Activated naive CD4-positive, alpha-beta T cell treated with anti-CD3 and anti-CD28 coated beads, Interleukin-2, amount 50 U/mL, for 24 hours (primary cell): Measurements from ENCODE around the gene AUTS2.

ENCODE experiments used
- H3K27ac Mint-ChIP-seq: one replicate; pipeline ENCODE4 v1.8.0; 2021; ENCODE audit warnings: mild to moderate bottlenecking, mixed read lengths
- H3K27me3 Mint-ChIP-seq: one replicate; pipeline ENCODE4 v1.8.0; 2021; ENCODE audit warnings: mixed read lengths
- H3K36me3 Mint-ChIP-seq: one replicate; pipeline ENCODE4 v1.8.0; 2021; ENCODE audit warnings: mixed read lengths
- H3K4me1 Mint-ChIP-seq: one replicate; pipeline ENCODE4 v1.8.0; 2021; ENCODE audit warnings: mixed read lengths
- H3K4me3 Mint-ChIP-seq: one replicate; pipeline ENCODE4 v1.8.0; 2021; ENCODE audit warnings: mild to moderate bottlenecking, mixed read lengths
- H3K9me3 Mint-ChIP-seq: one replicate; pipeline ENCODE4 v1.8.0; 2021; ENCODE audit warnings: mixed read lengths

The AUTS2 gene

GRCh38 chr7:70458745-70459144, 860.5 kb downstream of the AUTS2 start:
- Mint-ChIP-seq H3K36me3 (no peaks in the 10 kb centered on the region), H3K4me3 (no peak overlapping the region), H3K9me3 (no peaks in the 10 kb centered on the region), H3K4me1 (no peaks in the 10 kb centered on the region), H3K27ac (no peak overlapping the region), H3K27me3 (no peaks in the 10 kb centered on the region)

GRCh38 chr7:70459546-70459945, 861.3 kb downstream of the AUTS2 start:
- Mint-ChIP-seq H3K4me3 (no peak overlapping the region), H3K36me3 (no peaks in the 10 kb centered on the region), H3K27me3 (no peaks in the 10 kb centered on the region), H3K27ac (no peak overlapping the region), H3K9me3 (no peaks in the 10 kb centered on the region), H3K4me1 (no peaks in the 10 kb centered on the region)

GRCh38 chr7:70460071-70460470, 861.8 kb downstream of the AUTS2 start:
- H3K4me3 Mint-ChIP-seq, result no peak overlapping the region
- H3K27ac Mint-ChIP-seq, result no peak overlapping the region
- H3K4me1 Mint-ChIP-seq, result no peaks in the 10 kb centered on the region
- no peaks in the 10 kb centered on the region for H3K9me3 Mint-ChIP-seq
- H3K27me3 Mint-ChIP-seq, result no peaks in the 10 kb centered on the region
- no peaks in the 10 kb centered on the region for H3K36me3 Mint-ChIP-seq

DNA sequence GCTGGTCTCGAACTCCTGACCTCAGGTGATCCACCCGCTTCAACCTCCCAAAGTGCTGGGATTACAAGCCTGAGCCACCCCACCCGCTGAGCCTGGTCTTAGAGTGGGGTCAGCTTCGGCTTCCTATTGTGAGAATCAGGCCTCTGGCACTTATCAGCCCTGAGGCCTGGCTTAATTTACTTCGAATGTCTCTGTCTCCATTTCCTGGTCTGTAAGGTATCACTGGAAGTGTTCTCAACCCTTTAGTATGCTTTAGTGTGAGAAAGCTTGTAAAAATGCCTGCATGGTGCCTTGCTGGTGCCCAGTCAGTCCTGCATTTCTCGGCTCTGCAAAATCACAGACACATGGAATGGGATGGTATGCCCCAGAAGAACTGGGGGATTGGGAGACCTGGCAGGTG, 862.3 kb downstream of the AUTS2 start:
- Mint-ChIP-seq H3K36me3 (no peaks in the 10 kb centered on the region), H3K9me3 (no peaks in the 10 kb centered on the region), H3K27me3 (no peaks in the 10 kb centered on the region), H3K27ac (no peak overlapping the region), H3K4me1 (no peaks in the 10 kb centered on the region), H3K4me3 (no peak overlapping the region)

- no peaks in the 10 kb centered on the region for H3K27me3 Mint-ChIP-seq
- no peaks in the 10 kb centered on the region for H3K4me1 Mint-ChIP-seq
- no peaks in the 10 kb centered on the region for H3K36me3 Mint-ChIP-seq
- H3K4me3 Mint-ChIP-seq, result no peak overlapping the region
- peaks cover 4% of the 10 kb centered on the region for H3K9me3 Mint-ChIP-seq
- no peak overlapping the region for H3K27ac Mint-ChIP-seq
Measured at GRCh38 chr7:70463352-70463938, 865.2 kb downstream of the AUTS2 start.

- Mint-ChIP-seq H3K36me3 (no peaks in the 10 kb centered on the region), H3K9me3 (peaks cover 4% of the 10 kb centered on the region)
Measured at GRCh38 chr7:70466725-70467364, 868.6 kb downstream of the AUTS2 start.

GRCh38 chr7:70470746-70471145, 872.5 kb downstream of the AUTS2 start:
- no peaks in the 10 kb centered on the region for H3K27me3 Mint-ChIP-seq
- H3K4me1 Mint-ChIP-seq, result no peaks in the 10 kb centered on the region
- no peak overlapping the region for H3K27ac Mint-ChIP-seq
- H3K4me3 Mint-ChIP-seq, result no peak overlapping the region
- H3K36me3 Mint-ChIP-seq, result no peaks in the 10 kb centered on the region
- H3K9me3 Mint-ChIP-seq, result peaks cover 4% of the 10 kb centered on the region

More at GRCh38 chr7:70466725-70467364, 868.6 kb downstream of the AUTS2 start:
- no peaks in the 10 kb centered on the region for H3K27me3 Mint-ChIP-seq
- H3K4me1 Mint-ChIP-seq, result no peaks in the 10 kb centered on the region
- no peak overlapping the region for H3K27ac Mint-ChIP-seq
- H3K4me3 Mint-ChIP-seq, result no peak overlapping the region

DNA sequence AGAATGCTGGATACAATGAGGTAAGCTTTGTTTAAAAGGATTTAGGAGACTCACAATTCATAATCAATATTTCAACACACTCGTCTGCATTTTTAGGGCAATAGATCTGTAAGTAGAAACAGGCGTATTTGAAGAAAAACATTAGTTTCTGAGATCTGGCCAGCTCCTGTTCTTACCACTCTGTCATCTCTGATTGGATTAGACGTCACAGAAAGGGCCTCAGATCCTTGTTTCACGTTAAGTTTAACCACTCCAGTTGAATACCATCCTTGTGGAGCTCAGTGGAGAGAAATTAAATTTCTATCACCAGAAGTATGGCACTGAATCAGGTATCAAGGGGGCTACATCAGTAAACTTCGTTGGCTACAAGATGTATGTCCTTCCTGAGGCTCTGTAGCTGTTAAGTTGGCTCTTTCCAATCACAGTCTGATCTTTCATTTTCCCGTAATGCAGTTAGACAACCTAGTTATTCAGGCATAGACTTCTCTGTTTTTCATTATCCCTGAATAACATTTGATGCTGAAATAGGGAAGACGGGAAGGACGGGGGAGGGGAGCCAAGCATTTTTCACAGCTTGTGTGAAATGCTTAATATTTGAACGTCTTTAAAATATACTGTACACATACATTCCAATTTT, 874.4 kb downstream of the AUTS2 start:
- Mint-ChIP-seq H3K27me3 (no peaks in the 10 kb centered on the region), H3K36me3 (no peaks in the 10 kb centered on the region), H3K4me1 (no peaks in the 10 kb centered on the region), H3K9me3 (peaks cover 4% of the 10 kb centered on the region), H3K4me3 (no peak overlapping the region), H3K27ac (no peak overlapping the region)

- H3K9me3 Mint-ChIP-seq, result no peaks in the 10 kb centered on the region
Measured at GRCh38 chr7:70474639-70475234, 876.5 kb downstream of the AUTS2 start.

GRCh38 chr7:70477036-70478010, 879.0 kb downstream of the AUTS2 start:
- no peaks in the 10 kb centered on the region for H3K36me3 Mint-ChIP-seq
- no peaks in the 10 kb centered on the region for H3K27me3 Mint-ChIP-seq
- no peak overlapping the region for H3K27ac Mint-ChIP-seq

More at GRCh38 chr7:70474639-70475234, 876.5 kb downstream of the AUTS2 start:
- Mint-ChIP-seq H3K36me3 (no peaks in the 10 kb centered on the region), H3K4me3 (no peak overlapping the region), H3K27ac (no peak overlapping the region), H3K4me1 (no peaks in the 10 kb centered on the region), H3K27me3 (no peaks in the 10 kb centered on the region)

DNA sequence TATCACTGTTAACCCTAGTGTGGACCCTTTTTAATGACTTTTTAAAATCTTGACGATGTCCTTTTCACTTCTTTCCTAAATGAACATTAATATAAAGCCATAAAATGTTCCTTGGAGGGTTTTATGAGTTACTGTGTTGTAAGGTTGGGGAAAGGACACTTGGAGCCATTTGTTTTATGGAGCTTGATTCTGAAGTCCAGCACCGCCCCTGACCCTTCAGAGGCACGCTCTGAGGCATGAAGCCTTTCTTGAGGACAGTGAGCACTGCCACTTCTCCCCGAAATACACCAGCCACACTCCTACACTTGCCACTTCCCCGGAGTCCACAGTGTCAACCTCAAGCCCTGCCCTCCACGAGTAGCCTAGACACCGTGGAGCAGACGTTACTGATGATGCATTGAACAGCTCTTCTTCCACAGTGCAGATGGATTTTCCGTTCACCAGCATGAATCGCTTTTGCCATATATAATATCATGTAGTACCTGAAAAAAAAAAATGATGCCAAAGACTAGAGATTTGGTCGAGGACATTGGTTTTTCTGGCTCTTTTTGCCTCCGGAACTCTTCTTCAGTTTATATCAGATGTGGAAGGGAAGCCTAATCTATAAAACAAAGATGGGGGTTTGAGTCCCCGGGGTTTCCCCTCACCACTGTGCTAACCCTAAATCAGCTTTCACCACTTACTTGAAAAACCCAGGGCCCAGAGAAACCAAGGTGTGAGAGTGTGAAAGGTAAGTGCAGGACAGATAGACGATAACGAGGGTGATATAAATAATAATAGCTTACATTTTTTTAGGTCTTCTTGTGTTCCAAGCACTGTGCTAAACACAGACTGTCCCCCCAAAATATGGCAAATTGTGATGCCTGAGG, 881.1 kb downstream of the AUTS2 start:
- Mint-ChIP-seq H3K27me3 (no peaks in the 10 kb centered on the region), H3K36me3 (no peaks in the 10 kb centered on the region), H3K4me3 (no peak overlapping the region), H3K27ac (no peak overlapping the region), H3K9me3 (no peaks in the 10 kb centered on the region), H3K4me1 (no peaks in the 10 kb centered on the region)

More at GRCh38 chr7:70477036-70478010, 879.0 kb downstream of the AUTS2 start:
- no peaks in the 10 kb centered on the region for H3K4me1 Mint-ChIP-seq
- no peak overlapping the region for H3K4me3 Mint-ChIP-seq
- H3K9me3 Mint-ChIP-seq, result no peaks in the 10 kb centered on the region

DNA sequence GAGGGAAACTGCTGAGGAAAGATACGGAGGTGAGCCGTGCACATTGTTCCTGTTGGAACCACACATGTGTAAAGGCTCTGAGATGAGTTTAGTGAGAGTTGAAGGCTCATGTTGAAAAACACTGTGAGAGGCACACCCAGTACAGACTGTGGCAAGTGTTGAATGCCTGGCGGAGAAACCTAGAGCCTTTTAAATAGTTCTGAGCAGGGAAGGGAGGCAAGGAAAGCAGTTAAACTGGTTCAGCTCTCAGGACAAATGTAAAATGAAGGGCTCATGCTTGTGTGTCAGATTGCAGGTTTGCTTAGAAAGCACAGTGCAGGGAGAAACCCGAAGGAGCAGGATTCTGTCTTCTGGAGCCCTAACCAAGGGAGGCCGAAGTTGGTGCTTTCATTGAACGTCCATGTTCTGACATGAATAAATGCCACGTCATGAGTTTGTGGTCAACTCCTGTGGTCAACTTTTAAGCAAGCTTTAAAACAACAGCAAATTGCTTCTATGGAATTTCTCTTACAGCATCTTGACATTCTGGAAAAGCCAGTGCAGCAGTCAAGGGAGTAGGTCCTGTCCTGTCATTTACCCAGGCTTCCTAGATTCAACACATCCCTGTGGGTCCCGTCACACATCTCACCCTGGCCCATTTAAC, 882.8 kb downstream of the AUTS2 start:
- no peaks in the 10 kb centered on the region for H3K4me1 Mint-ChIP-seq
- no peak overlapping the region for H3K4me3 Mint-ChIP-seq
- H3K27me3 Mint-ChIP-seq, result no peaks in the 10 kb centered on the region
- H3K36me3 Mint-ChIP-seq, result no peaks in the 10 kb centered on the region
- no peaks in the 10 kb centered on the region for H3K9me3 Mint-ChIP-seq
- H3K27ac Mint-ChIP-seq, result no peak overlapping the region

GRCh38 chr7:70481570-70482123, 883.4 kb downstream of the AUTS2 start:
- Mint-ChIP-seq H3K36me3 (no peaks in the 10 kb centered on the region), H3K27ac (no peak overlapping the region), H3K27me3 (no peaks in the 10 kb centered on the region), H3K4me1 (no peaks in the 10 kb centered on the region), H3K9me3 (no peaks in the 10 kb centered on the region), H3K4me3 (no peak overlapping the region)

DNA sequence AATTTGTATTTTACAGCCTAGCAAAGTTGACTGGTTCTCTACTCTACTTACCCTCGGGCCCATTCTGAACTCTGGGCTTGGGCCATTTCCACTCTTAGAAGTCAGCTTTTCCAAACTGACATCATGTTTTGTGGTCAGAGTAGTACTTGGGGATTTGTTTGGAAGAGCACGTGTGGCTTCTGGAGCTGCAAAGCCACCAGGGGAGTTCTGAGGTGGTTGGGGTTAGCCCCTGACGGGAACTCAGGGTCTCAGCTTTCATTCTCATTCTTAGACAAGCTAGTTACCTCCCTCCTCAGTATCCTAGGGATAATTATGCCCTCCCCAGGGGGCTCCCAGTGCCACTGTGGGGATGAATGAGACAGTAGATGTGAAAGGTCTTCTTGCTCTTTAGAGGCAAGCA, 886.0 kb downstream of the AUTS2 start:
- H3K27ac Mint-ChIP-seq, result no peak overlapping the region
- no peaks in the 10 kb centered on the region for H3K27me3 Mint-ChIP-seq
- no peaks in the 10 kb centered on the region for H3K9me3 Mint-ChIP-seq
- H3K4me1 Mint-ChIP-seq, result no peaks in the 10 kb centered on the region
- no peak overlapping the region for H3K4me3 Mint-ChIP-seq
- H3K36me3 Mint-ChIP-seq, result no peaks in the 10 kb centered on the region
